Duodenal mucosa (tissue), 2 donors: ENCODE data around the gene RPS3.
A peak's percentile ranks its signal among the peaks of the same experiment; 100 is the strongest.
"Not testable (repeated sequence)": the region's sequence is repeated elsewhere in the genome, so short reads cannot be mapped to it uniquely, and the experiment has no call there.

Source experiments
- H3K27ac ChIP-seq: one replicate; pipeline ENCODE4 v1.7.0; 2013; ENCODE audit warnings: low read depth, low read length
- H3K27me3 ChIP-seq, 2 donors: one replicate each; pipeline ENCODE4 v1.7.0; 2013; ENCODE audit warnings: low read length in 2 of 2, control low read depth in 1 of 2; ENCODE audit not compliant: insufficient read depth in 2 of 2, control insufficient read depth in 1 of 2
- H3K36me3 ChIP-seq, 2 donors: one replicate each; pipeline ENCODE4 v1.7.0; 2013; ENCODE audit warnings: low read length in 2 of 2, control low read depth in 1 of 2; ENCODE audit not compliant: insufficient read depth in 2 of 2, control insufficient read depth in 1 of 2
- H3K4me1 ChIP-seq, 2 donors: one replicate each; pipeline ENCODE4 v1.7.0; 2013; ENCODE audit warnings: low read length in 2 of 2, control low read depth in 1 of 2; ENCODE audit not compliant: insufficient read depth in 2 of 2, control insufficient read depth in 1 of 2
- H3K4me3 ChIP-seq, 2 donors: one replicate each; pipeline ENCODE4 v1.7.0; 2013; ENCODE audit warnings: low read length in 2 of 2, low read depth in 1 of 2
- H3K9ac ChIP-seq, 2 donors: one replicate each; pipeline ENCODE4 v1.7.0; 2013; ENCODE audit warnings: low read length in 2 of 2, low read depth in 1 of 2
- H3K9me3 ChIP-seq, 2 donors: one replicate each; pipeline ENCODE4 v1.7.0; 2013; ENCODE audit warnings: low read length in 2 of 2, control low read depth in 1 of 2; ENCODE audit not compliant: control insufficient read depth in 1 of 2

The RPS3 gene

GRCh38 chr11:75394085-75394840, 5.1 kb upstream of the RPS3 start:
- Histone ChIP-seq H3K27me3 (no peaks in the 10 kb centered on the region), H3K36me3 (no peaks in the 10 kb centered on the region), H3K27ac (no peak overlapping the region), H3K4me3 (no peak overlapping the region), H3K9me3 (no peaks in the 10 kb centered on the region), H3K4me1 (no peaks in the 10 kb centered on the region), H3K9ac (no peak overlapping the region)

GRCh38 chr11:75398906-75399305, 412 bp upstream of the RPS3 start:
- Histone ChIP-seq H3K36me3 (peaks cover 24 to 28% of the 10 kb centered on the region in 2 donors), H3K4me3 (no peak overlapping the region), H3K27ac (no peak overlapping the region), H3K9me3 (no peaks in the 10 kb centered on the region), H3K9ac (no peak overlapping the region), H3K27me3 (no peaks in the 10 kb centered on the region), H3K4me1 (peaks cover 22 to 24% of the 10 kb centered on the region in 2 donors)

DNA sequence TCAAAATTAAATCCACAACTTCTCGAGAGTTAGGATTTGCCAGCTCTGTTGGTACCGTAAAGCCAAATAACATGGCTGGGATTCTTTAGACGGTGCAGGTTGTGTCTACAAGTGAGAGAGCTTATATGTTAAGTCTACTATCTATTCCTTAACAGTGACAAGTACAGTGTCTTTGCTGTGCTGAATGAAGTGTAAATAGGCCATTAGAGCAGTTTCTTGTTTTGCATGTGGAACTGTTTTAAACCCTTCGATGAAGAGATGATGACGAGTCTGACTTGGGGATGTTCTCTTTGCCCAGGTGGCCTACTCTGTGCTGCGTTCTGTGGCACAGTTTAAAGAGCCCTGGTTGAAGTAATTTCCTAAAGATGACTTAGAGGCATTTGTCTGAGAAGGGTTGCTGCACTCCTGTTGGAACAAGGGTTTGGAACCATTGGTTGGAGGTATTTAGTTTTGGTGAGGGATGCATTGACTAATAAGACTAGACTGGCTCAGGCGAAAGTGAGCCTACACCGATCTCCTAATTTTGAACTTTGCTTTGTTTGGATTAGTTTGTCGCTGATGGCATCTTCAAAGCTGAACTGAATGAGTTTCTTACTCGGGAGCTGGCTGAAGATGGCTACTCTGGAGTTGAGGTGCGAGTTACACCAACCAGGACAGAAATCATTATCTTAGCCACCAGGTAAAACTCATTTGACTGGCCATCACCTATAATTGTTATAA, 988 bp downstream of the RPS3 start:
- Histone ChIP-seq H3K27me3 (no peaks in the 10 kb centered on the region), H3K36me3 (peaks cover 37 to 42% of the 10 kb centered on the region in 2 donors), H3K9ac (peak overlapping the region; percentile 92 to 100), H3K4me3 (peak overlapping the region; percentile 88 to 100), H3K27ac (peak overlapping the region; percentile 87), H3K4me1 (peaks cover 22 to 24% of the 10 kb centered on the region in 2 donors), H3K9me3 (no peaks in the 10 kb centered on the region)

DNA sequence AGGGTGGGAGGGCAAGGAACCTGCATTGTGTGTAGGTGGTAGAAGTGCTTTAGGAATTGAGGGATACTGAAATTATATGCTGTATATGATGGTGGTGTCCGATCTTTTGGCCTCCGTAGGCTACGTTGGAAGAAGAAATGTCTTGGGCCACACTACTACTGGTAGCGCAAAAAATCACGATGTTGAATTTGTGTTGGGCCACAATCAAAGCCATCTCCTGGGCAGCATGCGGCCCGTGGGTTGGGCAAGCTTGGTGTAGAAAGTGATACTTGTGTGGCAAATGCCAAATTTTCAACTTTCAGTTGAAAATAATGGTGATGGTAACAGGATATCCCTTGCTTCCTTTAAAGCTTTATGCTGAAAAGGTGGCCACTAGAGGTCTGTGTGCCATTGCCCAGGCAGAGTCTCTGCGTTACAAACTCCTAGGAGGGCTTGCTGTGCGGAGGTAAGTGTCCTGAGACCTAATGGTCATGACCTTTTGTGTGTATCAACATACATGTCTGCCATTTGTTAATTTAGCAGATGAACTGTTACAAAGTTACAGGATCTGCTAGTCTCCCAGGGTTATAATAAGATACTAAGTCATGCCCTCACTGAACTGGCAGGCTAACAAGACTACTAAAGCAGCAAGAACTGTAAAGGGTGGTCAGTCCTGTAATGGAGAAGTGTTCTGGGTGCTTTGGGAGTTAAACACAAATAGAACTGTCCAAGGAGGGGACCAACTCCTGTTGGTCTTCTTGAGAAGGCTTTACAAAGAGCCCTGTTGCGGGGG, 2.9 kb downstream of the RPS3 start:
- Histone ChIP-seq H3K9me3 (no peaks in the 10 kb centered on the region), H3K27me3 (no peaks in the 10 kb centered on the region), H3K9ac (peak overlapping the region in 1 of 2 donors; percentile 35), H3K4me3 (peak overlapping the region in 1 of 2 donors; percentile 88), H3K36me3 (peaks cover 51 to 59% of the 10 kb centered on the region in 2 donors), H3K27ac (no peak overlapping the region), H3K4me1 (peaks cover 22 to 24% of the 10 kb centered on the region in 2 donors)

DNA sequence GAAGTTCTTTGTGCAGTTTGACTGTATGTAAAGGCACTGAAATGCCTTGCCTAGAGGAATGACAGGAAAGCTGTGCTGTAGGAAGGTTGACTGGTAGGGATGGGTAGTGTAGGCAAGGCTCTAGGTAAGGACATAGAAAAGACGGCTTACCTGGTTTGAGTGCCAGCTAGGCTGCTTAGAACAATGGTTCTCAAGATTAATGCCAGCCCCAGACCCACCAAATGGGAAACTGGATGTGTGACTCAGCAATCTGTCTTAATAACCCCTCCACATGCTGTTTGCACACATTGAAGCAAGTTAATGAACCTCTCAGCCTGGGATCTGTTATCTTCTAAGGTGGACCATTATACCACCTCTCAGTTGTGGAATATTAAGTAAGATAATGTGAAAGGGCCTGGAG, 3.7 kb downstream of the RPS3 start:
- H3K27ac ChIP-seq = no peak overlapping the region
- peaks cover 51 to 59% of the 10 kb centered on the region in 2 donors for H3K36me3 ChIP-seq
- H3K4me3 ChIP-seq = peak overlapping the region in 1 of 2 donors; percentile 30
- H3K4me1 ChIP-seq = peaks cover 22 to 24% of the 10 kb centered on the region in 2 donors
- no peak overlapping the region for H3K9ac ChIP-seq
- no peaks in the 10 kb centered on the region for H3K9me3 ChIP-seq
- H3K27me3 ChIP-seq = no peaks in the 10 kb centered on the region

GRCh38 chr11:75403983-75404658, 4.8 kb downstream of the RPS3 start:
- Histone ChIP-seq H3K9me3 (no peaks in the 10 kb centered on the region), H3K27ac (no peak overlapping the region), H3K27me3 (no peaks in the 10 kb centered on the region), H3K4me1 (peaks cover 22 to 24% of the 10 kb centered on the region in 2 donors), H3K4me3 (no peak overlapping the region), H3K9ac (no peak overlapping the region), H3K36me3 (peaks cover 51 to 63% of the 10 kb centered on the region in 2 donors)

DNA sequence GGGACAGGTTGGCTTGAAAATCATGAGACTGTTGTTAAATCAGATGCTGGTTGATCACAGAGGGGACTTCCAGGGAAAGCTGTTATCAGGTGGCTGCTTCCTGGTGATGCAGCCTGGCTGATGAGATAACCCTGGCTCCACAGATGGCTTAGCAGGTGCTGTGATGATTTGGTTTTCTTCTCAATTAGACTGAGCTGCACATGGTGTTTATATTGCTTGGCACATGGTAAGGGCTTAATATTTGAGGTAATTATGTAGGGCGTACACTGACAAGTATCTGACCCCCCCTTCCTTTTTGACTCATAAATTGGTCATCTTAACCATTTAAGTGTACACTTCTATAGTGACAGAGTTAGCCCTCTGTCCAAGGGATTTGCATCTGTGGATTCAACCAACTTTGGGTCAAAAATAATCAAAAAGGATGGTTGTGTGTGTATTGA, 7.0 kb downstream of the RPS3 start:
- H3K9ac ChIP-seq = no peak overlapping the region
- no peaks in the 10 kb centered on the region for H3K27me3 ChIP-seq
- no peak overlapping the region for H3K4me3 ChIP-seq
- peaks cover 16 to 18% of the 10 kb centered on the region in 2 donors for H3K4me1 ChIP-seq
- no peak overlapping the region for H3K27ac ChIP-seq
- peaks cover 51 to 60% of the 10 kb centered on the region in 2 donors for H3K36me3 ChIP-seq
- H3K9me3 ChIP-seq = no peaks in the 10 kb centered on the region

- H3K27ac ChIP-seq = no peak overlapping the region
- no peaks in the 10 kb centered on the region for H3K27me3 ChIP-seq
- no peak overlapping the region for H3K9ac ChIP-seq
- H3K36me3 ChIP-seq = peaks cover 34 to 51% of the 10 kb centered on the region in 2 donors
- H3K4me3 ChIP-seq = no peak overlapping the region
- H3K4me1 ChIP-seq = no peaks in the 10 kb centered on the region
- H3K9me3 ChIP-seq = no peaks in the 10 kb centered on the region
Observed at GRCh38 chr11:75408957-75409219, 9.6 kb downstream of the RPS3 start.

- H3K27ac ChIP-seq, H3K4me3 ChIP-seq, H3K9ac ChIP-seq, H3K9me3 ChIP-seq, H3K4me1 ChIP-seq, H3K27me3 ChIP-seq: not testable (repeated sequence)
- H3K36me3 ChIP-seq = peaks cover 23 to 47% of the 10 kb centered on the region in 2 donors
Observed at GRCh38 chr11:75409971-75410370, 10.7 kb downstream of the RPS3 start.
